Cardiac fibroblast (primary cell): ENCODE data around the gene ZIC4.

ENCODE experiments used
- DNase-seq, 2 donors: peaks; one replicate each; pipeline versions ENCODE4 v3.0.0 to v3.0.0-alpha.2; 2010; ENCODE audit warnings: low read depth in 2 of 2
- H3K4me3 ChIP-seq, 2 donors: replicated peaks in 1 of 2; 1 replicate in 1 of 2; 2 replicates in 1 of 2; pipeline ENCODE4 v1.5.1; 2011; ENCODE audit warnings: low read depth in 2 of 2, low read length in 2 of 2, mild to moderate bottlenecking in 2 of 2, moderate library complexity in 1 of 2
- TF ChIP-seq, protein P1 (sequence below): IDR thresholded peaks from one replicate; pipeline ENCODE4 v1.5.1; 2011; ENCODE audit warnings: low read depth, mild to moderate bottlenecking, low read length, inconsistent platforms

The ZIC4 gene

DNA sequence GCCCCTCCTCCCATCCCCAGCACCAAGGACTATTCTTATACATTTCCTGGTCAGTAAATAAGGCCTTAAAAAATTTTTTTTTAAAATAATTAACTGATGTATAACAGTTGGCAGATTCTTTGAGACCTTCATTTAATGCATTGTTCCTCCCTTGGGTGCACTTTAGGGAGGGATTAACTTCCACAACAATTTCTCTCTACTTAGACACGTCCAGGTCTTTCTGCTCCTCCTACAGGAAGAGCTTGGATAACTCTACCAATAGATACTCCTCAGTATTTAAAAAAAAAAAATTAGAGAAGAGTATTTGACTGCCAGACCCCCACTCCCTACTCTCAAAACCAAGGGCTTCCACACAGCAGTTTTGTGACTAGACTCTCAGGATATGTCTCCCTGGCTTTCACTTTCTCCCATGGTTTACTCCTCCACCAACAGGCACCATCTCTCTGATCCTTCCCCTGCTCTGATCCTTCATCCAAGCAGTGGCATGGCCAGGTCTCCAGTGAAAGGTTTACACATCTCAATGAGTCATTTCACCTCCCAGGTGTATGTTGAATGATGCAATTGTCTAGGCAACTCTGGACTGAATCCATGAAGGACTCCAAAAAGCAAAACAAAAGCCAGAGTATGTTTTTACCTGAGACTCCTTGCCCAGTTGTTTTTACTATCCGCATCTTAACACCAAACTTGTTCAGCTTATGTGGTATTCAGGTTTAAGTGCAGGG, 7.4 kb downstream of the ZIC4 start:
- TF ChIP-seq, protein P1, sequence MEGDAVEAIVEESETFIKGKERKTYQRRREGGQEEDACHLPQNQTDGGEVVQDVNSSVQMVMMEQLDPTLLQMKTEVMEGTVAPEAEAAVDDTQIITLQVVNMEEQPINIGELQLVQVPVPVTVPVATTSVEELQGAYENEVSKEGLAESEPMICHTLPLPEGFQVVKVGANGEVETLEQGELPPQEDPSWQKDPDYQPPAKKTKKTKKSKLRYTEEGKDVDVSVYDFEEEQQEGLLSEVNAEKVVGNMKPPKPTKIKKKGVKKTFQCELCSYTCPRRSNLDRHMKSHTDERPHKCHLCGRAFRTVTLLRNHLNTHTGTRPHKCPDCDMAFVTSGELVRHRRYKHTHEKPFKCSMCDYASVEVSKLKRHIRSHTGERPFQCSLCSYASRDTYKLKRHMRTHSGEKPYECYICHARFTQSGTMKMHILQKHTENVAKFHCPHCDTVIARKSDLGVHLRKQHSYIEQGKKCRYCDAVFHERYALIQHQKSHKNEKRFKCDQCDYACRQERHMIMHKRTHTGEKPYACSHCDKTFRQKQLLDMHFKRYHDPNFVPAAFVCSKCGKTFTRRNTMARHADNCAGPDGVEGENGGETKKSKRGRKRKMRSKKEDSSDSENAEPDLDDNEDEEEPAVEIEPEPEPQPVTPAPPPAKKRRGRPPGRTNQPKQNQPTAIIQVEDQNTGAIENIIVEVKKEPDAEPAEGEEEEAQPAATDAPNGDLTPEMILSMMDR: no peak
- no peak overlapping the region for H3K4me3 ChIP-seq
- DNase-seq: no peak

DNA sequence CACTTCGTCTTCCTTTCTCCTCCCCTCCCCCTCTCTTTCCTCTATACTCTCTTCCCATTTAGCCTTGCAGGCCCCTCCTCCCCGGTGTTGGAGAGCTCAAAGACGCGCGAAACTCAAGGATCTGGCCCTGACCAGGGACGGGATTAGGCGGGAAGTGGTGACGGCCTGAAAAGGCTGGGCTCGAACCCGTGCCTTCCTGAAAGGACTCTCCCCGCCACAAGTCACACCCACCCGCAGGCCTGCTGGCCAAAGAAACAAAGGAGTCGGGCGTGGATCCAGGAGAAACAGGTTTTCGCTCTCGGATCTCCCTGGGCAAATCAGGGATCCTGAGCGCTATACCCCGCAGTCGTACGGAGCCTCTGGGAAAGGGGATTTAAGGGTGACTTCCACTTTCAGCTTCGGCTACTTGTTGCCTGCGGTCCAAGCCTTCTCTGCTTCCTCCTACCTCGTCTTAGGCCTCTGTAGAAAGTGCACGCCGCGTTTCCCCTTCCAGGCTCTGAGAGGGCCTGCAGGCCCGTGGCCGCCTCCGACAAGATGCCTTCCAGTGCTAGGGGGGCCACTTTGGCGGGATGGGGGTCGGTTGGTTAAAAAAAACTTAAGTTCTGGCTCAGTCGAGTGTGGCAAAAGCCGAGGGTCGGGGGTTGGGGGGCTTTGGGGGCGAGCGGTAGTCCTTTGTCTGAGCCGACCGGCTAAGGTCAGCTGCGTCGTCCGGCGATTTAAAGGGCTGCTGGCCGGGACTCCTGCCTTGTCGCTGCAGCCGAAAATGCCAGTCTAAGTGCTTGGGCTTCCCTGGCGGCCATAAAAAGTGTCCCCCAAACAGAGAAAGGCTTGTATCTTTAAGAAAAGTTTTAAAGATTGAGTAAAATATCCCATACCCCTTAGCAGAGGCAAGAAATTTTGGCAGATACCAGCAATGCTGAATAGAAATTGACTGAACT, 8.2 kb downstream of the ZIC4 start:
- TF ChIP-seq, protein P1: no peak
- H3K4me3 ChIP-seq: no peak overlapping the region
- no peak for DNase-seq

DNA sequence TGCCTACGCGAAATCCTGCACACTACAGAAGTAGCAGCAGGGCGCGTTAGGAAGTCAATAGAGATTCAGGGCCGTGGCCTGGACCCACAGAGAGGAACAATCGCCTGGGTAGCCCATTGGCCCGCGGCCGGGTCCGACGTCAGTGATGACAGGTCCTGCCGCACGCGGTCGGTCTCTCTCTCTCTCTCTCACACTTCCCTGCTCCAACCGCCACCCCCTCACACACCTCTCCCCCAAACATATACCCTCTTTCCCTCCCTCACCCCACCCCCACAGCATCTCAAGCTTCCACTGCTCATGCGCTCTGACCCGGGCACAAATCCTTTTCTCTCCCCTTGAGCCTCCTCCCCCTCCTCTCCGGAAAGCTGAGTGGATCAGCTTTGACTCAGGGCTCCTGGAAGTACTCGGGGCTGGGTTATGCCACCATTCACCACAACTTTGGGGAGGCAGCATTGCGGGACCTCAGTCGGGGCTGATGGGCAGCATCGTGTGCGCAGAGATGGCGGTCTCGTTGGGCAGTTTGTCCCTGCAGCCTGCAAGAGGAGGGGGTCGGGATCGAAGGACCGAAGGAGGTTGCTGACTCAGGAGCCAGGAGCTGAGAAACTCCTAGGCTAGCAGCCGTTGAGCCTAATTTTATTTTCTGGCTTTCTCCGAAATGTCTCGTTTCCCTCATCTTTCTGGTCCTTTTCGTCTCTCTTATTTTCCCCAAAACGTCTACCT, 9.0 kb downstream of the ZIC4 start:
- no peak overlapping the region for H3K4me3 ChIP-seq
- DNase-seq: no peak
- TF ChIP-seq, protein P1: no peak

DNA sequence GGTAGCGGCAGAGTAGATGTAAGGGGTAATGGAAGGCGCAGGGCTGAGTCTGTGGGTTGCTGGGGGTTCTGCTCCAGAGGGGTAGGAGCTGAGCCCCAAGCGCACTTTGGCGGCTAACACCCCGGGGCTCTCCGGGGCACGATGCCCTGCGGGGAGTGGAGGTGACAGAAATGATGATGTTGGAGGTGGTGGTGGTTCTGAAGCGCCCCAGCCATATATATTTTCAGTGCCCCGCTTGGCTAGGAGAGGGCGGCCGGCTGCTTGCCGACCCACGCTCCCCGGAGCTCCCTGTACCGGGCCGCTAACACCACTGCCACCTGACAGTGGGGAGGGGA, 9.7 kb downstream of the ZIC4 start:
- no peak overlapping the region for H3K4me3 ChIP-seq
- DNase-seq: no peak
- TF ChIP-seq, protein P1: no peak

DNA sequence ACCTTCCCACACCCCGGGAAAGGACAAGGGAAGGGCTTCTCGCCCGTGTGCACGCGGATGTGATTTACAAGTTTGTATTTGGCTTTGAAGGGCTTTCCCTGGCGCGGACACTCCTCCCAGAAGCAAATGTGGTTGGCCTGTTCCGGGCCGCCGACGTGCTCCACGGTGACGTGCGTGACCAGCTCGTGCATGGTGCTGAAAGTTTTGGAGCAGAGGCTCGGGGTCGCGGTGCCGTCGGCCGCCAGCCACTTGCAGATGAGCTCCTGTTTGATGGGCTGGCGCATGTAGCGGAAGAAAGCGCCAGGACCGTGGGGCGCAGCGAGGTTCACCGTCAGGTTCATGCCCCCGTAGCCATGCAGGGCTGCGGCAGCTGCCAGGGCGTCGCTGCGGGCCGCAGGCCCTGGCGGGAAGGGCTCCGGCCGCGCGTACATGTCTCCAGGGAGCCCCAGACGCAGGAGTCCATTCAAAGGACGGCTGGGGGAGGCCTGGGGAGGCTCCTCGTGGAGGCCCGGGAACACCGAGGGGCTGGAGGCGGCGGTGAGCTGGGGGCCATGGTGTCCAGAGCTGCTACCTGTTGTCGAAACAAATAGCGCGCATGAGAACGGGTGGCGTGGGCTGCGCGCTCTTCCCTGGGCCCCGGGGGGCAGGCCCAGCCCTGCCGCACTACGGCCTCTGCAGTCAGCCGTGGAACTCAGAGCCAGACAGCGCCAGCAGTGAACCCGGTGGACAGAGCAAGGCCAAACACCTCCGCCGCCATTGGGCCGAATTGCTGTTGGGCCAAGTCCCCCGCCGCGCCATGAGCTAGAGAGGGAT, 10.2 kb downstream of the ZIC4 start:
- TF ChIP-seq, protein P1: no peak
- no peak for DNase-seq
- H3K4me3 ChIP-seq: no peak overlapping the region

DNA sequence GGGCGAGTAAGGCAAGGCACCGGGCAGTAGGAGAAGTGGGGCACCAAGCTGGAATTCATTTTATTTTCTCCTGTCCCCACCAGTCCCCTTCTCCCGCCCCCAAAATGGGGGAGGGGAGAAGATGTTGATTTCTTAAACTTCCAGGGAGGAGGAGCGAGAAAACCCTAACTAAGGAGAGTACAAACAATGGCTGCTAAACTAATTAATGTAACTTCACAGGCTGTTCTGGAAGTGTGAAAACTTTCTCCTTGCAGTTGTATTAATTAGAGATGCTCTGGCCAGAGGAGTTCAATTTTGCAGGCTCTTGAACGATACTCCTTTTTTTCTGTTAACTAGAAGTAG, 11.5 kb downstream of the ZIC4 start:
- TF ChIP-seq, protein P1: no peak
- no peak overlapping the region for H3K4me3 ChIP-seq
- no peak for DNase-seq
